ENCODE results near the gene GALNT10. TPM values are rescaled to one million over a fixed set of nuclear protein-coding genes. Genes with fewer than 3 reads are reported as not detected.

The GALNT10 gene
- total RNA-seq, 2 donors from 2014 or later, result 30.2 to 43.4 TPM

DNA sequence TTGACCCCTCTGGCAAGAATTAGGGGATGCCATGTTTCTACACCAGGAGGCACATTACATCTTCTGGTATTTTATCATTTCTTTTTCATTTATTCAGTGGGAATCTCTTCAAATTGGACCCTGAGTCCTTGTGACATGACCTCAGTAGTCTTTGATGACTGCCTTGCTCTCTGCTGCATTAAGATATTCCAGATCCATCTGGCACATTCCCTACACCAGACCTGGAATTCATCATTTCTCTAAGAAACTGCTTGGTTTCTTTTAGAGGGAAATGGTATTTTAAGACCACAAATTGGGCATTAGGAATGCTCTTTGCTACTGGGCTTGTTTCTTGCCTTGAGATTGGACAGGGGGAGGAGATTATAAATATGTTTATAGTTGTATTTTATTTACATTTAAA, 61.0 kb downstream of the GALNT10 start:
- Histone ChIP-seq H3K4me1 (ENCODE audit: control insufficient read depth, insufficient read depth, low read length) (peaks cover 4% of the 10 kb centered on the region), H3K9ac (ENCODE audit: extremely low read depth, low read length, poor library complexity, severe bottlenecking) (no peak overlapping the region), H3K27ac (ENCODE audit: low read depth, low read length) (no peak overlapping the region), H3K4me3 (ENCODE audit: low read length) (no peak overlapping the region), H3K27me3 (ENCODE audit: control insufficient read depth, insufficient read depth, low read length, poor library complexity, severe bottlenecking) (no peaks in the 10 kb centered on the region), H3K36me3 (ENCODE audit: control insufficient read depth, insufficient read depth, low read length) (no peaks in the 10 kb centered on the region), H3K9me3 (ENCODE audit: control insufficient read depth, low read length) (no peaks in the 10 kb centered on the region)
- Mint-ChIP-seq H3K27me3 (ENCODE audit: insufficient read depth) (no peaks in the 10 kb centered on the region), H3K36me3 (ENCODE audit: low read depth) (peaks cover 15% of the 10 kb centered on the region), H3K4me3 (no peak overlapping the region), H3K27ac (no peak overlapping the region), H3K9me3 (peaks cover 11% of the 10 kb centered on the region), H3K4me1 (peaks cover 4% of the 10 kb centered on the region)
- TF ChIP-seq, protein P1, sequence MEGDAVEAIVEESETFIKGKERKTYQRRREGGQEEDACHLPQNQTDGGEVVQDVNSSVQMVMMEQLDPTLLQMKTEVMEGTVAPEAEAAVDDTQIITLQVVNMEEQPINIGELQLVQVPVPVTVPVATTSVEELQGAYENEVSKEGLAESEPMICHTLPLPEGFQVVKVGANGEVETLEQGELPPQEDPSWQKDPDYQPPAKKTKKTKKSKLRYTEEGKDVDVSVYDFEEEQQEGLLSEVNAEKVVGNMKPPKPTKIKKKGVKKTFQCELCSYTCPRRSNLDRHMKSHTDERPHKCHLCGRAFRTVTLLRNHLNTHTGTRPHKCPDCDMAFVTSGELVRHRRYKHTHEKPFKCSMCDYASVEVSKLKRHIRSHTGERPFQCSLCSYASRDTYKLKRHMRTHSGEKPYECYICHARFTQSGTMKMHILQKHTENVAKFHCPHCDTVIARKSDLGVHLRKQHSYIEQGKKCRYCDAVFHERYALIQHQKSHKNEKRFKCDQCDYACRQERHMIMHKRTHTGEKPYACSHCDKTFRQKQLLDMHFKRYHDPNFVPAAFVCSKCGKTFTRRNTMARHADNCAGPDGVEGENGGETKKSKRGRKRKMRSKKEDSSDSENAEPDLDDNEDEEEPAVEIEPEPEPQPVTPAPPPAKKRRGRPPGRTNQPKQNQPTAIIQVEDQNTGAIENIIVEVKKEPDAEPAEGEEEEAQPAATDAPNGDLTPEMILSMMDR (conservative IDR thresholded peaks at IDR 0.05), result no peak
- DNase-seq, result no peak

DNA sequence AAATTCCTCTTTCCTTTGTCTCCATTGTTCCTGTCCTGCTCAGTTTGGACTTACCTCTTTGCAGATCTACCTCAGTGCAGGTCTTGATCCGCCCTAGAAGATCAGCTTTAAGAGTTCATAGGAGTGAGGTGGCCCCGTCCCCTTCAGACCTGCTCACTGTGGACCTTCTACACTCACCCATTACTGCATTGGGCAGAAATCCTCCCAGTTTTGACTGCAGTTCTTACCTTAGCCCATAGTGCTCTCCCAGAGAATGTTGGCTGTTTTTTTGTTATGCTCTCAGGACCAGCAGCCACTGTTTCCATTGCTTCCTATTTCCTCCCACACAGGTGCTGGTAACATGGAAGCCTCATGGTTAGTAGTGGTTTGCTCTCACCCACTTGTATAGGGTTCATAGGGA, 63.3 kb downstream of the GALNT10 start:
- DNase-seq, result no peak
- H3K27me3 Mint-ChIP-seq (ENCODE audit: insufficient read depth), result no peaks in the 10 kb centered on the region
- peaks cover 7% of the 10 kb centered on the region for H3K4me1 Mint-ChIP-seq
- TF ChIP-seq, protein P1 (conservative IDR thresholded peaks at IDR 0.05), result no peak
- Histone ChIP-seq H3K9me3 (ENCODE audit: control insufficient read depth, low read length) (no peaks in the 10 kb centered on the region), H3K4me1 (ENCODE audit: control insufficient read depth, insufficient read depth, low read length) (peaks cover 4% of the 10 kb centered on the region), H3K27ac (ENCODE audit: low read depth, low read length) (no peak overlapping the region), H3K36me3 (ENCODE audit: control insufficient read depth, insufficient read depth, low read length) (no peaks in the 10 kb centered on the region), H3K4me3 (ENCODE audit: low read length) (no peak overlapping the region), H3K9ac (ENCODE audit: extremely low read depth, low read length, poor library complexity, severe bottlenecking) (no peak overlapping the region), H3K27me3 (ENCODE audit: control insufficient read depth, insufficient read depth, low read length, poor library complexity, severe bottlenecking) (no peaks in the 10 kb centered on the region)
- WGBS, 2 experiments (ENCODE audit: insufficient coverage in 1 of 2, insufficient read length in 1 of 2), result 93 to 100% methylated on average over 2 of the region's 2 CpGs
- H3K4me3 Mint-ChIP-seq, result no peak overlapping the region
- no peak overlapping the region for H3K27ac Mint-ChIP-seq
- H3K9me3 Mint-ChIP-seq, result peaks cover 11% of the 10 kb centered on the region
- H3K36me3 Mint-ChIP-seq (ENCODE audit: low read depth), result peaks cover 17% of the 10 kb centered on the region

DNA sequence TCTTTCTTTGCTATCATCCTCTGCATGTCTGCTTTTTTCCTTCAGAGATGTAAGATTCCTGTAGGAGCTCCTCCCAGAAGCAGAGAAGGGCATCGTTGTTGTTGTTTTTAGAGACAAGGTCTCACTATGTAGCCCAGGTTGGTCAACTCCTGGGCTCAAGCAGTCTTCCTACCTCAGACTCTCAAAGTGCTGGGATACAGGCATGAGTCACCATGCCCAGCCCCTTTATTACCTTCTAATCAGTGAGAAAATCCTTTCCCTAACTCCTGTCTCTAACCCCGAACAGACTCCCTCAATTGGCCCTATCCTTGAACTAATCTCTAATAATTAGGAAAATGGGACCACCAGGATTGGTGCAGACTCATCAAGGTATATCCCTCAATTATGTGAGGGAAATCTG, 64.4 kb downstream of the GALNT10 start:
- 80 to 87% methylated on average over 1 to 2 of the region's 2 CpGs for WGBS, 2 experiments (ENCODE audit: insufficient coverage in 1 of 2, insufficient read length in 1 of 2)
- TF ChIP-seq, protein P1 (conservative IDR thresholded peaks at IDR 0.05), result no peak
- H3K36me3 ChIP-seq (ENCODE audit: control insufficient read depth, insufficient read depth, low read length), result no peaks in the 10 kb centered on the region
- no peak overlapping the region for H3K4me3 ChIP-seq (ENCODE audit: low read length)
- Mint-ChIP-seq H3K4me3 (no peak overlapping the region), H3K4me1 (peaks cover 17% of the 10 kb centered on the region), H3K27ac (no peak overlapping the region), H3K36me3 (ENCODE audit: low read depth) (peaks cover 17% of the 10 kb centered on the region), H3K27me3 (ENCODE audit: insufficient read depth) (no peaks in the 10 kb centered on the region), H3K9me3 (peaks cover 11% of the 10 kb centered on the region)
- H3K27ac ChIP-seq (ENCODE audit: low read depth, low read length), result no peak overlapping the region
- H3K27me3 ChIP-seq (ENCODE audit: control insufficient read depth, insufficient read depth, low read length, poor library complexity, severe bottlenecking), result no peaks in the 10 kb centered on the region
- peaks cover 10% of the 10 kb centered on the region for H3K4me1 ChIP-seq (ENCODE audit: control insufficient read depth, insufficient read depth, low read length)
- no peak overlapping the region for H3K9ac ChIP-seq (ENCODE audit: extremely low read depth, low read length, poor library complexity, severe bottlenecking)
- no peak for DNase-seq
- no peaks in the 10 kb centered on the region for H3K9me3 ChIP-seq (ENCODE audit: control insufficient read depth, low read length)

All from endodermal cell (in vitro differentiated cells).